Loucy (cell line): Measurements from ENCODE around the gene DLX6.

Experiments
- H2AFZ ChIP-seq: fragments of 200-600 bp; sonication (generic); 2 replicates; pipeline ENCODE4 v1.6.0; 2016; ENCODE audit warnings: antibody characterized with exemption, mild to moderate bottlenecking, low read length, moderate library complexity
- H3F3A ChIP-seq: fragments of 200-600 bp; 2 replicates; pipeline ENCODE4 v1.6.0; 2016; ENCODE audit warnings: antibody characterized with exemption, low read depth, mild to moderate bottlenecking
- H3K27me3 ChIP-seq: fragments of 200-600 bp; sonication (generic); 2 replicates; pipeline ENCODE4 v1.6.1; 2014; ENCODE audit warnings: low read length, mild to moderate bottlenecking; ENCODE audit not compliant: insufficient read depth, poor library complexity, severe bottlenecking
- H3K36me3 ChIP-seq: fragments of 200-600 bp; sonication (generic); 2 replicates; pipeline ENCODE4 v1.6.1; 2016; ENCODE audit warnings: low read length; ENCODE audit not compliant: insufficient read depth
- H3K4me1 ChIP-seq: fragments of 200-600 bp; sonication (generic); 2 replicates; pipeline ENCODE4 v1.5.1; 2014; ENCODE audit warnings: low read length, mild to moderate bottlenecking; ENCODE audit not compliant: insufficient read depth, poor library complexity, severe bottlenecking
- H3K4me2 ChIP-seq: fragments of 200-600 bp; sonication (generic); 2 replicates; pipeline ENCODE4 v1.6.0; 2014; ENCODE audit warnings: antibody characterized with exemption, low read length, low read depth, mild to moderate bottlenecking; ENCODE audit not compliant: poor library complexity, severe bottlenecking
- H3K4me3 ChIP-seq: fragments of 200-600 bp; sonication (generic); 2 replicates; pipeline ENCODE4 v1.5.1; 2014; ENCODE audit warnings: low read length, mild to moderate bottlenecking, mixed read lengths; ENCODE audit not compliant: poor library complexity, severe bottlenecking
- H3K79me2 ChIP-seq: fragments of 200-600 bp; sonication (generic); 2 replicates; pipeline ENCODE4 v1.6.1; 2014; ENCODE audit warnings: low read length; ENCODE audit not compliant: insufficient read depth
- H3K9ac ChIP-seq: fragments of 200-600 bp; sonication (generic); 2 replicates; pipeline ENCODE4 v1.6.0; 2014; ENCODE audit warnings: mild to moderate bottlenecking, low read depth, low read length, moderate library complexity; ENCODE audit not compliant: poor library complexity, severe bottlenecking
- H3K9me2 ChIP-seq: fragments of 200-600 bp; sonication (generic); replicated peaks from 2 replicates; pipeline ENCODE4 v1.6.1; 2016; ENCODE audit warnings: low read depth, low read length, mixed read lengths
- H3K9me3 ChIP-seq: fragments of 200-600 bp; sonication (generic); 2 replicates; pipeline ENCODE4 v1.6.1; 2014; ENCODE audit warnings: mild to moderate bottlenecking, antibody characterized with exemption, low read length, low read depth; ENCODE audit not compliant: insufficient read depth
- H4K20me1 ChIP-seq: fragments of 200-600 bp; sonication (generic); 2 replicates; pipeline ENCODE4 v1.6.0; 2014; ENCODE audit warnings: antibody characterized with exemption, low read length, mild to moderate bottlenecking; ENCODE audit not compliant: insufficient read depth, poor library complexity, severe bottlenecking
- EZH2phosphoT487 ChIP-seq: fragments of 200-600 bp; IDR thresholded peaks from 2 replicates; pipeline ENCODE4 v1.6.1; 2018; ENCODE audit warnings: antibody characterized with exemption, mild to moderate bottlenecking, moderate library complexity, borderline replicate concordance
- TF ChIP-seq, protein P1 (sequence below): fragments of 200-600 bp; sonication (generic); conservative IDR thresholded peaks from 2 replicates; pipeline ENCODE4 v1.5.1; 2014; ENCODE audit warnings: mild to moderate bottlenecking, antibody characterized with exemption, low read length

Gene DLX6

DNA sequence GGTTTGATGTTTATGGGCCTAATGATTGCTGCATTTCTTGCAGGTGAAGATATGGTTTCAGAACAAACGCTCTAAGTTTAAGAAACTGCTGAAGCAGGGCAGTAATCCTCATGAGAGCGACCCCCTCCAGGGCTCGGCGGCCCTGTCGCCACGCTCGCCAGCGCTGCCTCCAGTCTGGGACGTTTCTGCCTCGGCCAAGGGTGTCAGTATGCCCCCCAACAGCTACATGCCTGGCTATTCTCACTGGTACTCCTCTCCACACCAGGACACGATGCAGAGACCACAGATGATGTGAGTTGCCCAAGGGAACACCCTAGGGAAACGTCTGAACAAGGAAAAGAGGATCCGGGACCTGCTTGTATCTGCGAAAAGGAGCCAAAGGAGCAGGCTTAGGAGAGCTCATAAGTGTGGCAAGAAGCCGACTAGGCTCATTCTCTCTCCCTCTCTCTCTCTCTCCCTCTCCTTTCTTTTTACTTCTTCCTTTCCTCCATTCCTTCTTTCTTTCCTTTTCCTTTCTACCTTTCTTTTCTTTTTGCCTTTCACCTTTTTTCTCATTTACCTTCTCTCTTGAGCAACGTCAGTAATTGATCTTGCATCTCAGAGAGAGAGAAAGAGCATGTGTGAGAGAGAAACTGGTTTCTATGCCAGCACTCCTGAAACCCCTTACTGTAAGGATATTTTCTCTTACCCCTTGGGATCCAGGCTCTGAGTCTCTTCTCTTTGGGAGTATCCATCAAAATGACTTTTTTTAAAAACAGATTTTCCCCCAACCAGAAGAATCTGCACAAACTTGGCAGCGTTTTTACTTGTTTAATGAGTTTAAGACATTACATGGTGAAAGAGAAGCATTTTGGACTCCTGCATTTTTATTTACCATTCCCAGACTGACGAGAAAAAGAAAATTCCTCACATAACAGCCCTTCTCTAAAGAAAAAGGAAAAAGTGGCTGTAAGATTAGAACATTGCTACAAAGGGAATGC lies 4.7 kb downstream of the DLX6 start:
- Histone ChIP-seq H3K36me3 (no peaks in the 10 kb centered on the region), H3K9me3 (no peaks in the 10 kb centered on the region), H3K27me3 (no peaks in the 10 kb centered on the region), H3K4me3 (no peak overlapping the region), H3K4me1 (no peaks in the 10 kb centered on the region), H3K9ac (no peak overlapping the region), H4K20me1 (no peaks in the 10 kb centered on the region), H3K79me2 (no peaks in the 10 kb centered on the region), H2AFZ (no peak overlapping the region), H3K4me2 (no peak overlapping the region), H3F3A (no peaks in the 10 kb centered on the region), H3K9me2 (no peaks in the 10 kb centered on the region)
- TF ChIP-seq, protein P1, sequence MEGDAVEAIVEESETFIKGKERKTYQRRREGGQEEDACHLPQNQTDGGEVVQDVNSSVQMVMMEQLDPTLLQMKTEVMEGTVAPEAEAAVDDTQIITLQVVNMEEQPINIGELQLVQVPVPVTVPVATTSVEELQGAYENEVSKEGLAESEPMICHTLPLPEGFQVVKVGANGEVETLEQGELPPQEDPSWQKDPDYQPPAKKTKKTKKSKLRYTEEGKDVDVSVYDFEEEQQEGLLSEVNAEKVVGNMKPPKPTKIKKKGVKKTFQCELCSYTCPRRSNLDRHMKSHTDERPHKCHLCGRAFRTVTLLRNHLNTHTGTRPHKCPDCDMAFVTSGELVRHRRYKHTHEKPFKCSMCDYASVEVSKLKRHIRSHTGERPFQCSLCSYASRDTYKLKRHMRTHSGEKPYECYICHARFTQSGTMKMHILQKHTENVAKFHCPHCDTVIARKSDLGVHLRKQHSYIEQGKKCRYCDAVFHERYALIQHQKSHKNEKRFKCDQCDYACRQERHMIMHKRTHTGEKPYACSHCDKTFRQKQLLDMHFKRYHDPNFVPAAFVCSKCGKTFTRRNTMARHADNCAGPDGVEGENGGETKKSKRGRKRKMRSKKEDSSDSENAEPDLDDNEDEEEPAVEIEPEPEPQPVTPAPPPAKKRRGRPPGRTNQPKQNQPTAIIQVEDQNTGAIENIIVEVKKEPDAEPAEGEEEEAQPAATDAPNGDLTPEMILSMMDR: no peak
- TF ChIP-seq EZH2phosphoT487: no peak

DNA sequence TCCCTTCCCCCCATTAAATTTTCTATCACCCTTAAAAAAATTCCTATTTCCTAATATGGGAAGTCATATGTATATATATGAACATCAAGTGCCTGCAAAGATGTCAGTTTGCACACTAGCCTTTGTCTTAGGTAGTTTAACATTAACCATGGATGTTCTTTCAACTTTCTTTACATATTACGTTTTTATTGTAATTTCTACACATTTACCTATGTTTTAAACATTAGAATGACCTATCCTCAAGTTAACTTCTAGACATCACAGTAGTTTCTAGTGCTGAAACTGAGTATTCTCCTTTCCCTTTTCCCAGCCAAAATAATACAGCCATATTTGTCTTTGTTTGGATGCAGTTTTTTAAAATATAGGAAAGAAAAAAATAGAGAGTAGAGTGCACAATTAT lies 5.8 kb downstream of the DLX6 start:
- Histone ChIP-seq H3K9me2 (no peaks in the 10 kb centered on the region), H3K4me2 (no peak overlapping the region), H2AFZ (no peak overlapping the region), H3K9me3 (no peaks in the 10 kb centered on the region), H4K20me1 (no peaks in the 10 kb centered on the region), H3K4me3 (no peak overlapping the region), H3K4me1 (no peaks in the 10 kb centered on the region), H3K79me2 (no peaks in the 10 kb centered on the region), H3K36me3 (no peaks in the 10 kb centered on the region), H3F3A (no peaks in the 10 kb centered on the region), H3K9ac (no peak overlapping the region), H3K27me3 (no peaks in the 10 kb centered on the region)
- no peak for TF ChIP-seq EZH2phosphoT487
- TF ChIP-seq, protein P1: no peak

DNA sequence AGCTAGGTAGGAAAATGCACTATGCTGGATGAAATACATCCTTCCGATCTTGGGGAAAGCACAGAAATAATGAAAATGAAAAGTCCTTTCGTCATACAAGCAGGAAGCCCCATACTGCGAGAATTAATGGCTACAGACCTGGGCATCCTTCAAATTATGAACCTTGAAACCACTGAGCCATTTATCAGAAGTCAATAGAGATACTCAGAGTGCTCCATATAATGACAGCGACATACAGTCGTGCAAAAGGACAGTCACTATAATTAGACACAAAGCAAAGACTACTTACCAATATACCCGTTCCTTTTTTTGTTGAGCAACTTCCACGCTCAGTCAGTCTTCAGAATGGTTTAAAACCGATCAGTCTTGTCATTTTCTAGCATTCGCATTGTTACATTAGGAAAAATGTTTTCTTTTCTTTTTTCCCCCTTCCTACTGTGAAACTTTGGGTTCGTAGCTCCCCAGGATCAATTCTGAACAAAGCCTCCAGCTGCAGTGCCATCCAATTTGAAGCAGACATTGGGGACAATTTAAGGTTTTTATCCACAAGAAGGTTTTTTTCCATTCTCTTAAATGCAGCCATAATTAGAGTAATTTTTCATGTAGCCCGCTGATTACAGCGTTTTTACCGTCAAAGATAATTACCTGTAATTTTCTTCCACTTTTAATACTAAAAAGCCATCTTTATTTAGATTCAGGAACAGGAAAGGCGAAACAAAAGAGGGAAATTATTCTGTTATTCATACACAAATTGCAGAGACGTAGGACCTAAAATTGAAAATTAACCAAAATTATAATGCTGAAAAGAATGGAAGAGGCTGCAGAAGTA lies 6.4 kb downstream of the DLX6 start:
- Histone ChIP-seq H3K27me3 (no peaks in the 10 kb centered on the region), H3K4me2 (no peak overlapping the region), H3K4me3 (no peak overlapping the region), H3F3A (no peaks in the 10 kb centered on the region), H2AFZ (no peak overlapping the region), H3K9me3 (no peaks in the 10 kb centered on the region), H3K36me3 (no peaks in the 10 kb centered on the region), H3K4me1 (no peaks in the 10 kb centered on the region), H4K20me1 (no peaks in the 10 kb centered on the region), H3K79me2 (no peaks in the 10 kb centered on the region), H3K9me2 (no peaks in the 10 kb centered on the region), H3K9ac (no peak overlapping the region)
- TF ChIP-seq, protein P1: no peak
- TF ChIP-seq EZH2phosphoT487: no peak
